Spleen (tissue), 11 donors: ENCODE data around the gene TMTC2. TPM values are rescaled to one million over a fixed set of nuclear protein-coding genes. Genes with fewer than 3 reads are reported as not detected.

Source experiments
- DNase-seq: peaks from one replicate; pipeline ENCODE4 v3.0.0-alpha.2; 2020
- H3K27ac ChIP-seq, 8 donors: fragments of 200-600 bp; sonication (generic) in 7 of 8; 1 replicate in 4 of 8; 2 replicates in 4 of 8; pipeline versions ENCODE4 v1.5.0 to v1.8.0; 2016 to 2021; ENCODE audit warnings: inconsistent platforms in 4 of 8, mild to moderate bottlenecking in 4 of 8, moderate library complexity in 1 of 8
- H3K27me3 ChIP-seq, 7 donors: fragments of 200-600 bp; sonication (generic) in 6 of 7; replicated peaks in 1 of 7; 1 replicate in 4 of 7; 2 replicates in 3 of 7; pipeline versions ENCODE4 v1.5.0 to v1.8.0; 2016 to 2021; ENCODE audit warnings: inconsistent platforms in 3 of 7, mild to moderate bottlenecking in 1 of 7
- H3K36me3 ChIP-seq, 6 donors: fragments of 200-600 bp; sonication (generic) in 5 of 6; 1 replicate in 4 of 6; 2 replicates in 2 of 6; pipeline versions ENCODE4 v1.5.0 to v1.8.0; 2016 to 2021; ENCODE audit warnings: inconsistent platforms in 2 of 6
- H3K4me1 ChIP-seq, 6 donors: fragments of 200-600 bp; sonication (generic) in 5 of 6; 1 replicate in 3 of 6; 2 replicates in 3 of 6; pipeline versions ENCODE4 v1.5.0 to v1.8.0; 2016 to 2021; ENCODE audit warnings: inconsistent platforms in 3 of 6
- H3K4me3 ChIP-seq, 8 donors: fragments of 200-600 bp; sonication (generic) in 7 of 8; 1 replicate in 4 of 8; 2 replicates in 4 of 8; pipeline versions ENCODE4 v1.5.0 to v1.8.0; 2016 to 2021; ENCODE audit warnings: inconsistent platforms in 4 of 8, mild to moderate bottlenecking in 4 of 8, moderate library complexity in 2 of 8
- H3K9me3 ChIP-seq, 8 donors: fragments of 200-600 bp; sonication (generic) in 7 of 8; 1 replicate in 4 of 8; 2 replicates in 4 of 8; pipeline versions ENCODE4 v1.5.0 to v1.8.0; 2016 to 2021; ENCODE audit warnings: inconsistent platforms in 4 of 8
- CTCF ChIP-seq, 11 experiments: fragments of 200-600 bp in 7 of 11; fragments of 450-650 bp in 4 of 11; sonication (generic) in 4 of 11; IDR thresholded peaks in 8 of 11; conservative IDR thresholded peaks in 3 of 11; 1 replicate in 7 of 11; 2 replicates in 4 of 11; pipeline versions ENCODE4 v1.4.0 to v1.8.0; 2016 to 2021; ENCODE audit warnings: antibody characterized with exemption in 11 of 11, inconsistent platforms in 4 of 11, mild to moderate bottlenecking in 1 of 11
- POLR2A ChIP-seq, 3 donors: fragments of 450-650 bp; IDR thresholded peaks; one replicate each; pipeline ENCODE4 v1.5.1; 2017; ENCODE audit warnings: antibody characterized with exemption in 3 of 3, mild to moderate bottlenecking in 1 of 3
- POLR2AphosphoS5 ChIP-seq, 3 donors: sonication (generic); formaldehyde crosslinking; IDR thresholded peaks; one replicate each; pipeline ENCODE4 v1.5.1; 2017; ENCODE audit warnings: antibody characterized with exemption in 3 of 3
- WGBS, 5 donors: extraction: QIAGEN DNeasy Blood & Tissue Kit in 3 of 5; methylation state at CpG; one replicate each; pipeline versions ENCODE4 v1.1.5 to v1.1.7; 2013 to 2018; 5-methylcytosine and 5-hydroxymethylcytosine counted together
- intact Hi-C: fragments of 100-400 bp; cut with DNase I; formaldehyde crosslinking; loops from one replicate; pipeline ENCODE4 v1.15.0; 2023; ENCODE audit warnings: low total_unique reads
- polyA plus RNA-seq, 3 donors: library from polyadenylated mRNA; stranded (reverse); fragments of 200-250 nt; gene quantifications; one replicate each; pipeline ENCODE4 v1.2.1, GENCODE V29; 2013
- total RNA-seq, 7 donors: library from RNA; depleted of rRNA in 3 of 7; stranded (reverse); fragments of >200 nt in 3 of 7; fragmentation: NEBNext Ultra II Directional in 4 of 7; extraction: Animal tissue kit (Norgen Biotek cat#: 25700) in 4 of 7; gene quantifications; one replicate each; pipeline versions ENCODE4 v1.1.0 to v1.2.1, GENCODE V29; 2016 to 2021
- donor health status: healthy with polysubstance abuse.
- donor health status: DM: no; HTN: no; CAD: no; lungs with moderate emphysema.
- donor health status: DM: no; HTN: no; CAD: no.
- donor health status: Bipolar disorder and iron deficiency.
- donor health status: healthy.
- donor health status: DM: no; HTN: no; CAD: no.
- donor health status: DM: yes; HTN: yes; CAD: no.

TMTC2 gene
- total and polyA plus RNA-seq, 10 donors, result 0.74 to 8.5 (median 4.0) TPM

DNA sequence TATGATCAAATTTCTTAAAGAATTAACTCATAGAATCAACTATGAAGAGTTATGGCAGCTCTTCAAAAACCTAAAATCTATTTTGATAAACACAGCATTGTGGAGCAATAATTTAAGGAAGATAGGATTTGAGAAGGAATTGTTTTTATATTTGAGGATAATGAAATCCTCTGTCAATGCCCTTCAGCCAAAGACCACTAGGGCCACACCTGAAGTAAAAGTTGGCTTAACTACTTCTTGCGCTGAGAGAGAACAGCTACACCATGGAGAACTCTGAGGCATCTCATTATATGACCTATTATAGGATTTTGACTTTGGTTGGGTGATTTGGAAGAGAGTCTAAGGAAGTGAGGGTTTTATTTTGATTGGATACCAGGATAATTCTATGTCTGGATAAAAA, 237.2 kb downstream of the TMTC2 start:
- TF ChIP-seq POLR2A (IDR thresholded peaks at IDR 0.05) (no peak), POLR2AphosphoS5 (IDR thresholded peaks at IDR 0.05) (no peak), CTCF (IDR thresholded peaks at IDR 0.05 in 8 of 11, conservative IDR thresholded peaks at IDR 0.05 in 3 of 11) (no peak)
- Histone ChIP-seq H3K27me3 (no peaks in the 10 kb centered on the region), H3K27ac (no peak overlapping the region), H3K36me3 (no peaks in the 10 kb centered on the region), H3K9me3 (no peaks in the 10 kb centered on the region), H3K4me3 (no peak overlapping the region), H3K4me1 (no peaks in the 10 kb centered on the region)
- DNase-seq, result no peak
- intact Hi-C loops, result no loop called here
- 95 to 100% (median 96%) methylated on average over 1 of the region's 1 CpG for WGBS, 5 donors

GRCh38 chr12:82926630-82927029, 239.9 kb downstream of the TMTC2 start:
- WGBS, 5 donors, result 77 to 97% (median 93%) methylated on average over 3 of the region's 3 CpGs
- H3K4me3 ChIP-seq, result no peak overlapping the region
- H3K4me1 ChIP-seq, result no peaks in the 10 kb centered on the region
- H3K27ac ChIP-seq, result no peak overlapping the region
- TF ChIP-seq POLR2AphosphoS5 (IDR thresholded peaks at IDR 0.05), result no peak
- no peak for TF ChIP-seq CTCF (IDR thresholded peaks at IDR 0.05 in 8 of 11, conservative IDR thresholded peaks at IDR 0.05 in 3 of 11)
- no peak for TF ChIP-seq POLR2A (IDR thresholded peaks at IDR 0.05)
- intact Hi-C loops, result no loop called here
- H3K36me3 ChIP-seq, result no peaks in the 10 kb centered on the region
- DNase-seq, result no peak
- H3K9me3 ChIP-seq, result no peaks in the 10 kb centered on the region
- no peaks in the 10 kb centered on the region for H3K27me3 ChIP-seq

GRCh38 chr12:82930301-82930700, 243.6 kb downstream of the TMTC2 start:
- Histone ChIP-seq H3K27ac (no peak overlapping the region), H3K4me3 (no peak overlapping the region), H3K27me3 (no peaks in the 10 kb centered on the region), H3K36me3 (no peaks in the 10 kb centered on the region), H3K4me1 (no peaks in the 10 kb centered on the region), H3K9me3 (no peaks in the 10 kb centered on the region)
- intact Hi-C loops, result no loop called here
- no peak for DNase-seq
- WGBS, 5 donors, result 92 to 96% (median 95%) methylated on average over 3 of the region's 3 CpGs
- TF ChIP-seq CTCF (IDR thresholded peaks at IDR 0.05 in 8 of 11, conservative IDR thresholded peaks at IDR 0.05 in 3 of 11), result no peak
- TF ChIP-seq POLR2A (IDR thresholded peaks at IDR 0.05), result no peak
- TF ChIP-seq POLR2AphosphoS5 (IDR thresholded peaks at IDR 0.05), result no peak

- 87 to 90% (median 89%) methylated on average over 5 of the region's 5 CpGs for WGBS, 5 donors
- DNase-seq, result no peak
- Histone ChIP-seq H3K36me3 (no peaks in the 10 kb centered on the region), H3K27ac (no peak overlapping the region), H3K4me3 (no peak overlapping the region), H3K27me3 (no peaks in the 10 kb centered on the region), H3K4me1 (no peaks in the 10 kb centered on the region), H3K9me3 (no peaks in the 10 kb centered on the region)
- intact Hi-C loops, result no loop called here
- TF ChIP-seq CTCF (IDR thresholded peaks at IDR 0.05 in 8 of 11, conservative IDR thresholded peaks at IDR 0.05 in 3 of 11) (no peak), POLR2AphosphoS5 (IDR thresholded peaks at IDR 0.05) (no peak), POLR2A (IDR thresholded peaks at IDR 0.05) (no peak)
Measured at GRCh38 chr12:82931349-82932116, 244.8 kb downstream of the TMTC2 start.
